ENCODE data around the gene STX18. TPM values are rescaled to one million over a fixed set of nuclear protein-coding genes. Genes with fewer than 3 reads are reported as not detected.
A peak's percentile ranks its signal among the peaks of the same experiment; 100 is the strongest.

The STX18 gene
- total and polyA plus RNA-seq, 4 donors = 10.2 to 17.1 (median 12.4) TPM

GRCh38 chr4:4496592-4497372 is 45.1 kb downstream of the STX18 start:
- Histone ChIP-seq H3K27ac (ENCODE audit: low read depth in 1 of 2, low read length in 2 of 2) (no peak overlapping the region), H3K4me3 (ENCODE audit: low read depth in 1 of 3, low read length in 3 of 3) (no peak overlapping the region), H3K27me3 (ENCODE audit: control insufficient read depth in 4 of 4, insufficient read depth in 4 of 4, low read length in 3 of 4) (no peaks in the 10 kb centered on the region), H3K9me3 (ENCODE audit: control insufficient read depth in 4 of 4, low read length in 3 of 4) (no peaks in the 10 kb centered on the region), H3K4me1 (ENCODE audit: control insufficient read depth in 4 of 4, insufficient read depth in 4 of 4, low read length in 3 of 4) (peaks cover 4 to 48% (median 33%) of the 10 kb centered on the region in 4 donors), H3K36me3 (ENCODE audit: control insufficient read depth in 4 of 4, insufficient read depth in 3 of 4, low read depth in 1 of 4, low read length in 3 of 4) (no peaks in the 10 kb centered on the region), H3K9ac (ENCODE audit: low read depth in 1 of 2, low read length in 2 of 2) (no peak overlapping the region)
- DNase-seq (ENCODE audit: low spot score) = no peak
- 87% methylated on average over 9 of the region's 9 CpGs for WGBS
- peak; percentile 90 for TF ChIP-seq NR2F2 (IDR thresholded peaks at IDR 0.05)
- peak; percentile 40 to 53 for TF ChIP-seq JUND (IDR thresholded peaks at IDR 0.05)
- TF ChIP-seq FOXA1 (IDR thresholded peaks at IDR 0.05) = no peak
- TF ChIP-seq, protein P1, sequence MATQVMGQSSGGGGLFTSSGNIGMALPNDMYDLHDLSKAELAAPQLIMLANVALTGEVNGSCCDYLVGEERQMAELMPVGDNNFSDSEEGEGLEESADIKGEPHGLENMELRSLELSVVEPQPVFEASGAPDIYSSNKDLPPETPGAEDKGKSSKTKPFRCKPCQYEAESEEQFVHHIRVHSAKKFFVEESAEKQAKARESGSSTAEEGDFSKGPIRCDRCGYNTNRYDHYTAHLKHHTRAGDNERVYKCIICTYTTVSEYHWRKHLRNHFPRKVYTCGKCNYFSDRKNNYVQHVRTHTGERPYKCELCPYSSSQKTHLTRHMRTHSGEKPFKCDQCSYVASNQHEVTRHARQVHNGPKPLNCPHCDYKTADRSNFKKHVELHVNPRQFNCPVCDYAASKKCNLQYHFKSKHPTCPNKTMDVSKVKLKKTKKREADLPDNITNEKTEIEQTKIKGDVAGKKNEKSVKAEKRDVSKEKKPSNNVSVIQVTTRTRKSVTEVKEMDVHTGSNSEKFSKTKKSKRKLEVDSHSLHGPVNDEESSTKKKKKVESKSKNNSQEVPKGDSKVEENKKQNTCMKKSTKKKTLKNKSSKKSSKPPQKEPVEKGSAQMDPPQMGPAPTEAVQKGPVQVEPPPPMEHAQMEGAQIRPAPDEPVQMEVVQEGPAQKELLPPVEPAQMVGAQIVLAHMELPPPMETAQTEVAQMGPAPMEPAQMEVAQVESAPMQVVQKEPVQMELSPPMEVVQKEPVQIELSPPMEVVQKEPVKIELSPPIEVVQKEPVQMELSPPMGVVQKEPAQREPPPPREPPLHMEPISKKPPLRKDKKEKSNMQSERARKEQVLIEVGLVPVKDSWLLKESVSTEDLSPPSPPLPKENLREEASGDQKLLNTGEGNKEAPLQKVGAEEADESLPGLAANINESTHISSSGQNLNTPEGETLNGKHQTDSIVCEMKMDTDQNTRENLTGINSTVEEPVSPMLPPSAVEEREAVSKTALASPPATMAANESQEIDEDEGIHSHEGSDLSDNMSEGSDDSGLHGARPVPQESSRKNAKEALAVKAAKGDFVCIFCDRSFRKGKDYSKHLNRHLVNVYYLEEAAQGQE (IDR thresholded peaks at IDR 0.05) = no peak

GRCh38 chr4:4494882-4495281 is 47.0 kb downstream of the STX18 start:
- no peak overlapping the region for H3K27ac ChIP-seq (ENCODE audit: low read depth in 1 of 2, low read length in 2 of 2)
- no peak overlapping the region for H3K4me3 ChIP-seq (ENCODE audit: low read depth in 1 of 3, low read length in 3 of 3)
- peaks cover 4 to 42% (median 31%) of the 10 kb centered on the region in 4 donors for H3K4me1 ChIP-seq (ENCODE audit: control insufficient read depth in 4 of 4, insufficient read depth in 4 of 4, low read length in 3 of 4)
- no peak overlapping the region for H3K9ac ChIP-seq (ENCODE audit: low read depth in 1 of 2, low read length in 2 of 2)
- H3K9me3 ChIP-seq (ENCODE audit: control insufficient read depth in 4 of 4, low read length in 3 of 4) = no peaks in the 10 kb centered on the region
- H3K27me3 ChIP-seq (ENCODE audit: control insufficient read depth in 4 of 4, insufficient read depth in 4 of 4, low read length in 3 of 4) = no peaks in the 10 kb centered on the region
- no peaks in the 10 kb centered on the region for H3K36me3 ChIP-seq (ENCODE audit: control insufficient read depth in 4 of 4, insufficient read depth in 3 of 4, low read depth in 1 of 4, low read length in 3 of 4)
- TF ChIP-seq FOXA1 (IDR thresholded peaks at IDR 0.05) = no peak
- TF ChIP-seq EGR1 (IDR thresholded peaks at IDR 0.05; ENCODE audit: low read depth in 2 of 2) = no peak
- TF ChIP-seq YY1 (IDR thresholded peaks at IDR 0.05) = no peak
- TF ChIP-seq SP1 (IDR thresholded peaks at IDR 0.05) = no peak
- TF ChIP-seq HNF4G (IDR thresholded peaks at IDR 0.05) = no peak
- TF ChIP-seq, protein P2, sequence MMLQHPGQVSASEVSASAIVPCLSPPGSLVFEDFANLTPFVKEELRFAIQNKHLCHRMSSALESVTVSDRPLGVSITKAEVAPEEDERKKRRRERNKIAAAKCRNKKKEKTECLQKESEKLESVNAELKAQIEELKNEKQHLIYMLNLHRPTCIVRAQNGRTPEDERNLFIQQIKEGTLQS (IDR thresholded peaks at IDR 0.05) = no peak
- TF ChIP-seq TAF1 (conservative IDR thresholded peaks at IDR 0.05) = no peak
- TF ChIP-seq HNF4A (conservative IDR thresholded peaks at IDR 0.05) = peak; percentile 49 to 63
- DNase-seq (ENCODE audit: low spot score) = no peak

GRCh38 chr4:4492161-4492847 is 49.5 kb downstream of the STX18 start:
- no peaks in the 10 kb centered on the region for H3K9me3 ChIP-seq (ENCODE audit: control insufficient read depth in 4 of 4, low read length in 3 of 4)
- peak overlapping the region; percentile 18 to 21 for H3K9ac ChIP-seq (ENCODE audit: low read depth in 1 of 2, low read length in 2 of 2)
- 51% methylated on average over 6 of the region's 6 CpGs for WGBS
- H3K4me1 ChIP-seq (ENCODE audit: control insufficient read depth in 4 of 4, insufficient read depth in 4 of 4, low read length in 3 of 4) = peaks cover 3 to 46% (median 35%) of the 10 kb centered on the region in 4 donors
- no peaks in the 10 kb centered on the region for H3K36me3 ChIP-seq (ENCODE audit: control insufficient read depth in 4 of 4, insufficient read depth in 3 of 4, low read depth in 1 of 4, low read length in 3 of 4)
- H3K27ac ChIP-seq (ENCODE audit: low read depth in 1 of 2, low read length in 2 of 2) = peak overlapping the region in 1 of 2 donors; percentile 21
- H3K4me3 ChIP-seq (ENCODE audit: low read depth in 1 of 3, low read length in 3 of 3) = no peak overlapping the region
- no peaks in the 10 kb centered on the region for H3K27me3 ChIP-seq (ENCODE audit: control insufficient read depth in 4 of 4, insufficient read depth in 4 of 4, low read length in 3 of 4)
- no peak for DNase-seq (ENCODE audit: low spot score)
- no peak for TF ChIP-seq FOXA1 (IDR thresholded peaks at IDR 0.05)
- no peak for TF ChIP-seq NR2F2 (IDR thresholded peaks at IDR 0.05)
- TF ChIP-seq RXRA (IDR thresholded peaks at IDR 0.05) = no peak
- no peak for TF ChIP-seq SP1 (IDR thresholded peaks at IDR 0.05)
- TF ChIP-seq ZBTB33 (IDR thresholded peaks at IDR 0.05) = no peak
- TF ChIP-seq TAF1 (conservative IDR thresholded peaks at IDR 0.05) = no peak
- TF ChIP-seq JUND (IDR thresholded peaks at IDR 0.05) = no peak
- TF ChIP-seq, protein P2 (IDR thresholded peaks at IDR 0.05) = no peak
- TF ChIP-seq FOXA2 (IDR thresholded peaks at IDR 0.05) = no peak
- no peak for TF ChIP-seq HNF4A (conservative IDR thresholded peaks at IDR 0.05)
- no peak for TF ChIP-seq EGR1 (IDR thresholded peaks at IDR 0.05; ENCODE audit: low read depth in 2 of 2)
- no peak for TF ChIP-seq HNF4G (IDR thresholded peaks at IDR 0.05)
- TF ChIP-seq YY1 (IDR thresholded peaks at IDR 0.05) = no peak
- TF ChIP-seq GABPA (IDR thresholded peaks at IDR 0.05 in 1 of 2, conservative IDR thresholded peaks at IDR 0.05 in 1 of 2) = no peak
- TF ChIP-seq, protein P3, sequence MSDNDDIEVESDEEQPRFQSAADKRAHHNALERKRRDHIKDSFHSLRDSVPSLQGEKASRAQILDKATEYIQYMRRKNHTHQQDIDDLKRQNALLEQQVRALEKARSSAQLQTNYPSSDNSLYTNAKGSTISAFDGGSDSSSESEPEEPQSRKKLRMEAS (IDR thresholded peaks at IDR 0.05) = no peak

Measured in liver (tissue), 9 donors.